Muscle of back (tissue), 11 donors: ENCODE measurements around the gene SPSB3. TPM values are rescaled to one million over a fixed set of nuclear protein-coding genes. Genes with fewer than 3 reads are reported as not detected.

Experiments used
- DNase-seq, 3 donors: peaks; one replicate each; pipeline versions ENCODE4 v3.0.0 to v3.0.0-alpha.2; 2013
- polyA plus RNA-seq, 10 donors: library from polyadenylated mRNA; unstranded; fragments of 120-200 nt; gene quantifications; one replicate each; pipeline ENCODE4 v1.2.1, GENCODE V29; 2013; ENCODE audit not compliant: insufficient read length in 10 of 10

SPSB3 gene
- polyA plus RNA-seq, 10 donors = 15.3 to 24.8 (median 22.5) TPM

DNA sequence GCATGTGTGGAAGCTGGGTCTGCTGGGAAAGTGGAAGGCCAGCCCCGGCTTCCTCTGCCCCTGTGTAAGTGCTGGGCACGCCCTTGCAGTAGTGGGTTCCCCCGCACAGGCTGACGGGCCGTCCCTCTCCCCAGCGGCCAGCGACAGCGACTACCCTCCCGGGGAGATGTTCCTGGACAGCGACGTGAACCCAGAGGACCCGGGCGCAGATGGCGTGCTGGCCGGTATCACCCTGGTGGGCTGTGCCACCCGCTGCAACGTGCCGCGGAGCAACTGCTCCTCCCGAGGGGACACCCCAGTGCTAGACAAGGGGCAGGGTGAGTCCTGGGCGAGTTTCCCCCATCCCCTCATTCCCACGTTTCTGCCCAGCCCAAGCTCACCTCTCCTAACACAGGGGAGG, 16.5 kb downstream of the SPSB3 start:
- no peak for DNase-seq

DNA sequence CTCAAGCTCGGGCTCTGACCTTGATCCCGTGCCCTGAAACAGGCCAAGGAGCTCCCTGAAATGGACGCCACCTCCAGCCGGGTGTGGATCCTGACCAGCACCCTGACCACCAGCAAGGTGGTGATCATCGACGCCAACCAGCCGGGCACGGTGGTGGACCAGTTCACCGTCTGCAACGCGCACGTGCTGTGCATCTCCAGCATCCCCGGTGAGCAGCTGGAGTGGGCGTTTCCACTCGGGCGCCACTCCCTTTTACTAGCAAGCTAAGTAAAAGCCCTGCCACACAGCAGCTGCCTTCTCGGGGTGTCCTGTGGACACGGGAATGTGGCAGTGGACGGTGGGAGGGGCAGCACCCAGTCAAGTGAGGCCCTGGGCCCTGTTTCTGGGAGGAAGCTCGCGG, 17.4 kb downstream of the SPSB3 start:
- no peak for DNase-seq

GRCh38 chr16:1763521-1764511, 18.6 kb downstream of the SPSB3 start:
- peak in 1 of 3 donors; percentile 55 for DNase-seq

- DNase-seq = no peak
Measured at GRCh38 chr16:1762879-1763520, 19.4 kb downstream of the SPSB3 start.

- no peak for DNase-seq
Measured at GRCh38 chr16:1762196-1762878, 20.0 kb downstream of the SPSB3 start.

GRCh38 chr16:1761751-1762150, 20.6 kb downstream of the SPSB3 start:
- no peak for DNase-seq

DNA sequence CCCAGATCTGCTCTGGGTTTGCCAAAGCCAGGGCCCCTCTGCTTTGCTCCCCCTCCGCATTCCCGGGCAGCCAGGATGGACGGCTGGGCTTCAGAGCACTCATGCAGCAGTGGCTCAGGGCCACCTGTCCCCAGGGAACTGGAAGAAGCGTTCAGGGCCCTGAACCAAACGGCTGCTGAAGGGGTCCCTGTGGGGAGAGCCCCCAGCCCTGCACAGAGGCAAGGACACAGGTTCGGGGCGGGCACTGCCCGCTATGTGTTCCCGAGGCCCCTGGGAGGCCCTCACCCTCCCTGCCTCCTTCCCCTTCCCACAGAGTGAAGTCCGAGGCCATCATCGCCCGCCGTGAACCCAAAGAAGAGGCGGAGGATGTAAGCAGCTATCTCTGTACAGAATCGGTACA, 21.5 kb downstream of the SPSB3 start:
- DNase-seq = no peak

DNA sequence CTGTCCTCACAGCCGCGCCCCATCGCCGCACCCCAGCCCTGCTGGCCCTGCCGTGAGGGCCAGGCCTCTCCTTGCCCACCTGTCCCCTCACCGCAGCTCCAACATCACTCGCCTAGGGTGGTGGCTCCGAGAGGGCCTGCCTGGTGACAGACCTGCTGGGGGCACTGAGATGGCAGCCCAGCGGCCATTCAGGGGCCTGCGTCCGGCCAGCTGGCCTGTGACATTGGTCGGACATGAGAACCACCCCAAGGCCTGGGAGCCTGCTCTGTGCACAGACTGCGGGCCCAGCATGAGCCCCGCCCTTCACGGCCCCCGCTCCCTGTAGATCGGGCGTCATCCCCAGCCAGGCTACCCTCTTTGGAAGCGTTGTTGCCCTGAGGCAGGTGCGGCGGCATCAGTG, 22.9 kb downstream of the SPSB3 start:
- DNase-seq = no peak

- DNase-seq = no peak
Measured at GRCh38 chr16:1758923-1759322, 23.4 kb downstream of the SPSB3 start.

GRCh38 chr16:1757714-1758461, 24.5 kb downstream of the SPSB3 start:
- DNase-seq = no peak

DNA sequence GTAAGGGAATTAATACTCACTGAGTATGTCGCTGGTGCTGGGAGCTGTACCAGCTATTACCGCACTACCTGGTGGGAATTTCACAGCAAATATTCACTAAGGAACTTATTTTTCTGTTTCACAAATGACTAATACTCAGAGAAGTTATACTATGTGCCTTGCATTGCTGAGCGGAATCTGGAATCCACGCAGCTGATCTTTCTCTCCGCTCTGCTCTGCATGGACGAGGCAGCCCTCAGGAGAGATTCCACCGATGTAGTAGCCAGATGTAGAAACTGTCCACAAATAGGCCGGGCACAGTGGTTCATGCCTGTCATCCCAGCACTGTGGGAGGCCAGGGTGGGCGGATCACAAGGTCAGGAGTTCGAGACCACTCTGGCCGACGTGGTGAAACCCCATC, 28.2 kb downstream of the SPSB3 start:
- DNase-seq = no peak

DNA sequence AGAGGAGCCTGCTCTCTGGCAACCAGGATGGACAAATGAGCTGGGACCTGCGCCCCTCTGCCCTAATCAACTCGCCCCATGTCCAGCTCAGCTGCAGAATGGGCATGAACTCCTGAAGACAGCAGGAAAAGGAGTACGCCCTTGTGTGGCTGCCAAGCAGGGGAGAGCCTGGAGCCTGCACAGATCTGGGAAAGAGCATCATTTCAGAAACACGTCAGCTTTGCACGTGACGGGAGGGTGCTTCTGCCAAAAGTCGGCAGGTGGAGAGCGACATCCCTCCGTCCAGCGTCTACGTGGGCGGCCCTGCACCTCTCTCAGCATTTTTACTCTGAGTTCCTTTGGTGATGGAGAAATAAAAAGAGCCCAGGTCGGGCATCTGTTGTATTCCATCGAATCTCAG, 29.5 kb downstream of the SPSB3 start:
- DNase-seq = no peak

DNA sequence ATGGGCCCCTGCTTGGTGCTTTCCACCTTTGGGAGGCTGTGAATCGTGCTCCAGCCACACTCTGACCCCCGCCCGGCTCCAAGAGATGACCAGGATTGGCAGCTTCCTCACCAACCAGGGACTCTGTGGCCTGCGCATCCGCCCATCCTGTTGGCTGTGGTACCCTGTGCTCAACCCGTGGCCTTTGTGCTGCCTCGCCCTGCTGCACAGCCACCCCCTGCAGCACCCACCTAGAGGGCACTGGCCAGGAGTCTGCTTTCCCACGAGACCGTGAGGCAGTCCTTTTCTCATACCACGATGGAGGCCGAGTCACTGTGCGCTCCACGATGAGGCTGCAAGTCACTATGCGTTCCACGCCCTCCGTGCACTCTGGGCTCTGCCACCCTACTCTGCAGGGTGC, 30.4 kb downstream of the SPSB3 start:
- DNase-seq = no peak

DNA sequence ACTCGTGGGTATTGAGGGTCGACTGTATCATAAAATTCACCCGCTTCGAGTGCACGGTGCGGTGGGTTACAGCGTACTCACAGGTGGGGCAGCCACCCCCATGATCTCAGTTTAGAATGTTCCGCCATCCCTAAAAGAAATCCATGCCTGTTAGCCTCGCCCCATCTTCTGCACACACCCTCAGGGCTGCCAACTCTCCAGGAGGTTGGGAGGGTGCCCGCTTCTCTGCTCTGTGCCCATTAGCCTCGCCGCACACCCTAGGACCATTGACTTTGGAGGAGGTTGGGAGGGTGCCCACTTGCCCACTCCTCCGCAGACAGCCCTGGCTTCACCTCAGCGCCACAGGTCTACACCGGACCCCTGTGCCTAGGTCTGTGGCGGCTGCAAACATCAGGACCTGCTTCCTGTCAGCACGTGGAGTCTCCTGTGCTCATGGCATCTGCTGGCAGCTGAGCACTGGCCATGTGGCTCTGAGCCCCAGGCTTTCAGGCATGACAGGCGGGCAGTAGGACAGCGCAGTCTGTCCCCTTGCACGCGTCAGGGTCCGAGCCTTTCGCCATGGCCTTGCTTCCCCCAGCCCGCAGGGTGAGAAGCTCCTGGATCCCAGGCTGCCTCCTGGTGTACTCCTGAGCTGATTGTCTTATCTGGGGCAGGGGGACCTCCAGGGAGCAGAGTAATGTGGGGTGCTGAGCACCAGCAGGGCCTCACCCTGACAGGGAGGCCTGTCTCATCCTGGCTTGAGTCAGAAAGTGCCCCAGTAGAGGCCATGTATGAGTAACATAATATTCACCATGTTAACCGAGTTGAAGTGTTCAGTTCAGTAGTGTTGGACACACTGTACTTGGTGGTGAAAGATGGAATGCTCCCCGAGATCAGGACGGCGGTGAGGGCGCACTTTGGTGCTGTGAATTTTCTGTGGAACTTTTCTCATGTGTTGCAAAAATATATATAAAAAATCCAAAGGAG, 32.9 kb downstream of the SPSB3 start:
- no peak for DNase-seq

GRCh38 chr16:1747934-1748333, 34.4 kb downstream of the SPSB3 start:
- no peak for DNase-seq

DNA sequence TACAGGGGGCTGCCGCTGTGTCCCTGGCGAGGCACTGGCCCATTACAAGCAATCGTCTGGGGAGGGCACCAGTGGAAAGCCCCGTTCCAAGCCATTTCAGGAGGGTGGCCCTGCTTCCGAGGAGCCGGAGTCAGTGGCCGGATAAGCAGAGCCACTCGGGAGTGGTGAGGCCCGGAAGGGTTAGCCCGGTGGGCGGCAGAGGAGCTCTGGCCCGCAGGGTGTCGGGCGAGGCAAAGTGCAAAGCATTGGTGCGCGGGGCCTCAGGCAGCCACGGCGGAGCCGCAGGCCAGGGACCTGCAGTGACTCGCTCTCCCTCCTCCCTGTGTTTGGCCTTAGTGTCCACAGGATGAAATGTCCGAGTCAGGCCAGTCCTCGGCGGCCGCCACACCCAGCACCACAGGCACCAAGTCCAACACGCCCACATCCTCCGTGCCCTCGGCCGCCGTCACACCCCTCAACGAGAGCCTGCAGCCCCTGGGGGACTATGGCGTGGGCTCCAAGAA, 35.6 kb downstream of the SPSB3 start:
- no peak for DNase-seq

GRCh38 chr16:1745900-1746692, 36.3 kb downstream of the SPSB3 start:
- no peak for DNase-seq

DNA sequence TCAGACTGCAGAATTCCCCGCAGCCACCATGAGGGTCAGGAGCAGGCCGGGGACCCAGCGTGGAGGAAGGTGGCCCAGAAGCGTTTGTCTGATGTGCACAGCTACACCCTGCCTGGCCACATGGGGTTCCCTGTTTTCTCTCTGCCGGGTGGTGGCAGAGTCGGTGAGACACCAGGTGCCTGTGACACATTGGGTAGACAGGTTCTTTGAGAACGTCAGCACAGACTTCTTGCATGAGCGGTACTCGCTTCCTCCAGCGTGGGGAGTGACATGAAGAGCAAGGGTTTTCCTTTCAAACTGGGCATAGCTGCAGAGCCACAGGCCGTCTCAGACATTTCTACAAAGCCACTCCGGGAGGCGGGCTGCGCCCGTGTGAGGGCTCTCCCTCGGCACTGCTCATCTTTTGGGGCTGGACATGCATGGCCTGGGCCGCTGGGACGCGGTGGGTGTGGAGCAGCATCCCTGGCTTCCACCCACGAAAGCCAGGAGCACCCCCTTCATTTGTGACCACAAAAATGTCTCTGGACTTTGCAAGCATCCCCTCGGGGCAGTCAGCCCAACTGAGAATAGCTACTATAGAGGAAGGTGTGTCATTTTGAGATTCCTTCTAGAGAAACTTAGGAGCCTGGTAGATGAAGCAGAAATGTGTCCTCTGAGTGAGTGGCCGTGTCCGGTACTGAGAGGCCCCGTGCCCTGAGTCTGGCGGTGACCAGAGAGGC, 37.0 kb downstream of the SPSB3 start:
- peak in 1 of 3 donors; percentile 28 for DNase-seq

- DNase-seq = no peak
Measured at GRCh38 chr16:1744338-1744840, 38.0 kb downstream of the SPSB3 start.
